ENCODE results near the gene PTPRR.

Gene PTPRR, protein sequence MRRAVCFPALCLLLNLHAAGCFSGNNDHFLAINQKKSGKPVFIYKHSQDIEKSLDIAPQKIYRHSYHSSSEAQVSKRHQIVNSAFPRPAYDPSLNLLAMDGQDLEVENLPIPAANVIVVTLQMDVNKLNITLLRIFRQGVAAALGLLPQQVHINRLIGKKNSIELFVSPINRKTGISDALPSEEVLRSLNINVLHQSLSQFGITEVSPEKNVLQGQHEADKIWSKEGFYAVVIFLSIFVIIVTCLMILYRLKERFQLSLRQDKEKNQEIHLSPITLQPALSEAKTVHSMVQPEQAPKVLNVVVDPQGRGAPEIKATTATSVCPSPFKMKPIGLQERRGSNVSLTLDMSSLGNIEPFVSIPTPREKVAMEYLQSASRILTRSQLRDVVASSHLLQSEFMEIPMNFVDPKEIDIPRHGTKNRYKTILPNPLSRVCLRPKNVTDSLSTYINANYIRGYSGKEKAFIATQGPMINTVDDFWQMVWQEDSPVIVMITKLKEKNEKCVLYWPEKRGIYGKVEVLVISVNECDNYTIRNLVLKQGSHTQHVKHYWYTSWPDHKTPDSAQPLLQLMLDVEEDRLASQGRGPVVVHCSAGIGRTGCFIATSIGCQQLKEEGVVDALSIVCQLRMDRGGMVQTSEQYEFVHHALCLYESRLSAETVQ

DNA sequence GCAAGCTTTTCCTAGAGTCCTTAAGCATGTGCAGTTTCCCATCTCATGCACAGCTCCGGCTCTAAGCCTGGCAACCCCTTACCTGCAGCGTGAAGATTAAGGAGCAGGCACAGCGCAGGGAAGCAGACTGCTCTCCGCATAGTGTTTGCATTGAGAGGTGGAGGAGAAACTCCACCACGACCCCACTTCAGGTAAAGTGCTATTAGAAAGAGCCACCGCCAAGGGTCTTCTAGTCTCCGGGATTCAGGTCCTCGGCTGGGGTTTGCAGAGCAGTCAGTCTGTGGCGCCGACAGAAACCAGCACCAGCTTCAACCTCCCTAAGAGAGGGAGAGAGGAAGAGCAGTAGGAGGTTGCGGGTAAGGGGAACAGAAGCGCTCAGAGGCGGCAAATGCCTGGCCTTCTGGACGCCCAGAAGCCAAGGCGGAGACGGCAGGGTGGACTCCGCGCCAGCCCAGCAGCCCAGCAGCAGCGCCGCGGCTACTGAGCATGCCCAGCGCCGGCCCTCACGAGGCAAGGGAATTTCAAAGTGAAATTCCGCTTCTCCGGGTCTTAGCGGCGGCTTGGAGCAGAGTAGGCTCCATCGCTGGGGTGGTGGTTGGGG is at the start of gene PTPRR:
PTPRR (minus strand) TSS at position 488 of the 601 bp plus-strand sequence; CDS start at position 140, 348 bp downstream.
- DNase-seq = no peak

GRCh38 chr12:70966996-70967790 is 46.7 kb upstream of the PTPRR start:
- no peak for DNase-seq

- no peak for DNase-seq
These were observed 45.5 kb upstream of the PTPRR start for GRCh38 chr12:70966046-70966445.

DNA sequence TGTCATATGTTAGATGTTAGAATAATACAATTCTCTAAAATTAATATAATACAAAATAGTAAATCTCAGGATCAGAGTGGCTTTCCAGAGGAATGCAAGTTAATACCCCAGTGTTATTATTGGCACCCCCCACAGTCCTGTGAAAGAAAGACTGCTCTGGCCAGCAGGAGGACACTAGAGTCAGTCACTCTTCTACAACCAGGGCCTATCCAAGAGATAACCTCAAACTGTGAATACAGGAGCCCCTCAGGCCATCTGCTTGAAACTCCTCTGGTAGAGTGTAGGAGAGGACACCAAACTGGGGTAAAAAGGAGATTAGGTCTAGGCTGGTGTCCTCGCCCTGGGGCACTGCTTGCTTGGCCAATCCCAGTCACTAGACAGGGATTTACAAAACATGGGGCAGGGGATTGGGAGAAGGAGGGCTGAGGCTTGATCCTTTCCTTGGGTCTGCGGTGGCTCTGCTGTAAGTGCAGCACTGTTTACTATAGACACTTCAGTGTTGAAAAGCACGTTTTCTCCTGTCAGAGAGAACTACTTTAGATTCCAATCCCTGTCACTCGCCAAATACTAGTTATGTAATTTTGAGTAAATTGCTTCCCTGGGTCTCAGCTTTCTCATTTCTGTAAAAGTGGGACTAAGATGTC is 44.5 kb upstream of the PTPRR start:
- DNase-seq = no peak

DNA sequence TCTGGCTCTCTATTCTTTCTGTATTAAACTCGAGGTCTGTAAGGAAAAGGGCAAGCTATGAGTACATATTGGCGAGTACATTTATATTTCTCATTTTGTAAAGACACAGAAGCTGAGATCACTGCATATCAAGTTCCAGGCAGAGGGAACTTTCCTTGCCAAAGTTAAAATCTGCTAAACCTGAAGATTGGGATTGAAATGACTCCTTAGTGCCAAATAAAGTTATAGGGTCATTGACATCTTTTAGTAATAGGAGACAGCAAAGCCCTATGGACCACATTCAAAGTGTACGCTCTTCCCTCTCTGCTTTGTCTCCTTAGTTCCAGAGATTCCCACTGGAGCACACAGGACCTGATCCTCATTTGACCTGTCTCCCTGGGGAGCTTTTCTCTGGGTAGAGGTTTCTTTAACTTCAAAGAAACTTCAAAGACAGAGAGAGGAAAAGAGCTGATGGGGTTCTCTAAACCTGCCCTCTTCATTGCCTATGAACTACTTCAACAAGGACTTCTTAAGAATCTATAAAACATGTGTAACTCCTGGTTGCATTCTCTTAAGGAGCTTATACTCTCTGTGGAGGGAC is 42.6 kb upstream of the PTPRR start:
- no peak for DNase-seq

DNA sequence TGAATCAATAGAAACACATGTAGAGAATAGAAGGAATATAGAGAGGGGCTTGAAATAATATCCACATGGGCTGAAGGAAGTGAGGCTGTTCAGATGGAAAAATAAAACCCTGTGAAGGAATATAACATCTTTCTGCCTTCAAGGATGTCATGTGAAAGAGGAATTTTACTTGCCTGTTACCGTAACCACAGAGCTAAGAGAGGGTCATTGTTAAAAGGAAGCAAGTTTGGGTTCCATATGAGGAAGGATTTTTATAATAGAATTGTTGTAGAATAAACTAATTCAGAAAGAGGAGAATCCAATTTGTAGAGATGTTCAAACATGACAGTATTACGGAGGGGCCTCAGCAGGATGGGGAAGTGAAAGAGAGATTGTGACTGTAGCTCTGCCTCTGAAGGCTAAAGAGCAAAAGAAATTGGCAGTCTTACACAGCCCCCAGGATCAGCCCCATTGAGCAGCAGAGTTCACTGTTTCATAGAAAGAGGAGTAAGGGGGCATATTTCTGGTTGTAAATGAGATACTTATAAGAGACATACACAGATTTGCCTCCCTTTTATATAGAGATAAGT is 41.8 kb upstream of the PTPRR start:
- DNase-seq = no peak

DNA sequence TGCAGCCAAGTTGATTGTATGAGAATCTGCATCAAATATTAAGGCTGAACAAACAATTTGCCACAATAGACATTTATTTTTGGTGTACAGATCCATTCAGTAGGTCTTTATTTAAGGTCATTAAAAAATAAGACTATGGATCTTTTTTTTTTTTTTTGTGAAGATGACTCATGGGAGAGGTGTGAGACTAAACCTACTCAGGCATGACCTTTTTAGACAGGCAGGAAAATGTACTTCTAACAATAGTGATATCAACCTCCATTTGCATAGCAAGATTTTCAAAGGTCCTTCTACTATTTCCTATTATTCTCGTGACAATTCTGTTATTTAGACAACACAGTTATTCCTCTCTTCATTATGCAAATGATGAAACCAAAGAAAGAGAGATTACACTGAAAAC is 39.9 kb upstream of the PTPRR start:
- no peak for DNase-seq

- DNase-seq = no peak
These were observed 34.9 kb upstream of the PTPRR start for GRCh38 chr12:70955415-70955814.

GRCh38 chr12:70950451-70950850 is 29.9 kb upstream of the PTPRR start:
- no peak for DNase-seq

- no peak for DNase-seq
These were observed 28.4 kb upstream of the PTPRR start for GRCh38 chr12:70948976-70949336.

DNA sequence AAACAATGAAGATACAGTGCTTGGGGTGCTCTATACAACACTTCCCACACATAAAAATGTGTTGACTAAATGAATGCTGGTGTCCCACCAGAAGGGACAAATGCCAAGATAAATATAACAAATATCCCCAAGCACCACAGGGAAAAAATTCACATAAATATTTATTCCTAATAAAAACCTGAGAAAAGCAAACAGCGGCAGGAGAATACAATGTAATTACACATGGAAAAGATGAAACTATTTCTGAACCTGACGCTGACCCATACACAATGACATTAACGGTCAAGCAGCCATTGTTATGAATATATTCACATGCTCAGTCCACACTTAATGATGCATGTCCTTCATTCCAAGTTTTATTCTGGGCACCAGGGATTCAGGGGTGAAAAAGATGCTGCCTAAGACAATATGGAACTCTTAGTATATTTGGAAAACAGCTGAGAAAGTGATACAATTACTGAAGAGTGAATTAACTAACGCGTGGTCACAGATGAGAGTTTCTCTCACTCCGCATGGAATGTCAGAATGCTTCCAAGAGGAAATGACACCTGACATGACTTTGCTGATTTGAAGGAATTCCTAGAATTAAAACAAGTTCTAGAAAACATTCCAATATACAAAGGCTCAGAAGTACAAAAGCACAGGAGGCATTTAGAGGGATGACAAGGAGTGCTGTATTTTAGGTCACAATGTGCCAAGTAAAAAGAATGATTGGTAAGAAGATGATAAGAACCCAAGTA is 27.9 kb upstream of the PTPRR start:
- DNase-seq = no peak

GRCh38 chr12:70936203-70936813 is 15.8 kb upstream of the PTPRR start:
- DNase-seq = no peak

- no peak for DNase-seq
These were observed 12.6 kb upstream of the PTPRR start for GRCh38 chr12:70933133-70933532.

DNA sequence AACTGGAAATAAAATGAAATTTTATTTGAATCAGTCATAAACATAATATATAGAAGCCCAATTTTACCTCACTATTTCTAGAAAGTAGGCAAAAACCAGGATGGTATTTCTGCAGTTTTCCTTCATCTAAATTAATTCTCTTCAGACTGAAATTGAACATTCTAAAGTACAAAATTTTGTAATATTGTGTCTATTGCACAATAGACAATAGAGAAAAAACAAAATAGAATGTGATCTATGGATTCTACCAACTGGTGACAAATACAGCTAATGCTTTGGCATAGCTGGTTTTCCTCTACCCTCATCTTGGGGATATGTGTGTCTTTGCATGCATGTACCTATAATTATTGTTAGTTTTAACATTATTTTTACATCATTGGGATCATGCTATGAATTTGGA is 8.5 kb upstream of the PTPRR start:
- DNase-seq = no peak

- no peak for DNase-seq
These were observed 7.5 kb upstream of the PTPRR start for GRCh38 chr12:70928071-70928470.

- no peak for DNase-seq
These were observed 6.8 kb upstream of the PTPRR start for GRCh38 chr12:70927356-70927755.

DNA sequence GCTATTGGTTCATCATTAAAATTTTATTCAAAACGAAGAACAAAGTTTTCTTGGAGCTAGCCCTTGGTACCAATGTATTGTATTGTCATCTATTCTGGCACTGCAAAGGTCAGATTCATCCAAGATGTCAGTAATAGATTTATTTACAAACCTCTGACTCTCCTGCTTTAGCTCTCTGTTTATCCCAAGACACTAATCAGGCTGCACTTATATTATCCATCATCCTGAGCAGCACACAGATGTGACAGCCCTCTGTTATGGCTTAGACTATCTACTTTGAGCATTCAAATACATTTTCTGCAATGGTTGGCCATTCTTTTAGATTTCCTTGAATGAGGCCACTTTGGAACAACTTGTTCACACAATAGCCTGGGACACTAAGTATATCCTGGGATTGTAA is 5.0 kb upstream of the PTPRR start:
- DNase-seq = no peak

GRCh38 chr12:70920891-70921290 is 353 bp upstream of the PTPRR start:
- no peak for DNase-seq

- no peak for DNase-seq
These were observed 922 bp downstream of the PTPRR start for GRCh38 chr12:70919597-70920035.

DNA sequence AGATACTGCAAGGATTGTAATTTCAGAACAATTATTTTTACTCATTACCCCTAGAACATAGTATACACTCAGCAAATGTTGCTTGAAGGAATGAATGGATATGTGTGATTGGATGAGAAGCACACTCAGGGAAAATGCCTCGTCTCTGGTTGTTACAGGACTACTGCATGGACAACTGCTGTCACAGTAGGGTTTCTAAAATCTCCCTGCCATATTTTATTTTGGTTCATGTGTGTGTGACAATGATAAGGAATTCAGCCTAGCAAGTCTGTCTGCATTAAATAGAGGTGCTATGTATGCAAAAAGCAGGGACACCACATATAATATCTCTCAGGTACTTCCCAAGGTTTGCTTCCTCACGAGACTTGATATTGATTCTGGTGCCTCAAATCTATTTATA is 1.4 kb downstream of the PTPRR start:
- no peak for DNase-seq

DNA sequence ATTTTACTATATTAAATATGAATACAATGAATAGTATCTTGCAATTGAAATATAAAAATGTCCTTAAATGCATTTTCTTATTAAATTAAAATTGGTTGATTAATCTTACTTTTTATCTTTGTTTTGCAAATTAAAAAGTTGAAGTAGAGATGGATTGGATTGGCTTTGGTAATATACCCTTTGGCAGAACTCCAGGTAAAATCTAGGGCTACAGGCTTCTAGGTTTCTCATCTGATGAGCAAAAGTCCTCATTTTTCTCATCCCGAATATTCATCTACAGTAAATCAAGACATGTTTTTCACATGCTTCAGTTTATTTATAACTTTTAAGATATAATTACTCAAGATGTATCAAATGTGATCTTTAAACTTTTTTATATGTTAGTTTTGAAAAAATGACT is 2.2 kb downstream of the PTPRR start:
- no peak for DNase-seq
